ENCODE data around the gene TULP4.
"Not testable (repeated sequence)": the region's sequence is repeated elsewhere in the genome, so short reads cannot be mapped to it uniquely, and the experiment has no call there.

Gene TULP4

GRCh38 chr6:158345444-158345843 lies 33.2 kb downstream of the TULP4 start:
- H3K4me1 ChIP-seq (ENCODE audit: control insufficient read depth, insufficient read depth, low read length, poor library complexity, severe bottlenecking); H3K36me3 ChIP-seq (ENCODE audit: control insufficient read depth, insufficient read depth, low read length); H3K4me3 ChIP-seq (ENCODE audit: extremely low read depth, insufficient read depth, low read length, poor library complexity, severe bottlenecking); H3K27ac ChIP-seq (ENCODE audit: low read depth, low read length, severe bottlenecking): not testable (repeated sequence)
- H3K9me3 ChIP-seq (ENCODE audit: control insufficient read depth, low read length) = peaks cover 24% of the 10 kb centered on the region
- 98 to 100% methylated on average over 5 to 6 of the region's 6 CpGs for WGBS, 2 experiments (ENCODE audit: insufficient coverage in 2 of 2)

DNA sequence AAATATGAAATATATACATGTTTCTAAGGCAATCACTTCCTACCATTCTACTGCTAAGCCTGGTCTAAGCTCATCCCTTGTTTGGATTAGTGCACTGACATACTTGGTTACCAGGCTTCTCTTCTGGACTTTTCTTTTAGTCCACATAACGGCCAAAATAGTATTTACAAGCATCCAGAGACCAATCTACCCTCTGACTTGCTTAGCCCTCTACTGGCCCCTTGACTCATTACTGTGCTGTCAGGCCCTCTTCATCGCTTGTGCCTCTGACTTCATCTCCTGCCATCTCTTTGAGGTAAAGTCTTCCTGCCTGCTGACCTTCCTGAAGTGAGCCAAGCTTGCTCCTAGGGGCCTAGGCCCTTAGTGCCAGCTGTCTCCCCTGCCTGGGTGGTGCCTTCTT lies 35.1 kb downstream of the TULP4 start:
- Histone ChIP-seq H3K4me3 (ENCODE audit: extremely low read depth, insufficient read depth, low read length, poor library complexity, severe bottlenecking) (no peak overlapping the region), H3K4me1 (ENCODE audit: control insufficient read depth, insufficient read depth, low read length, poor library complexity, severe bottlenecking) (no peaks in the 10 kb centered on the region), H3K9me3 (ENCODE audit: control insufficient read depth, low read length) (peaks cover 33% of the 10 kb centered on the region), H3K36me3 (ENCODE audit: control insufficient read depth, insufficient read depth, low read length) (peaks cover 7% of the 10 kb centered on the region), H3K27ac (ENCODE audit: low read depth, low read length, severe bottlenecking) (no peak overlapping the region)
- WGBS, 2 experiments (ENCODE audit: insufficient coverage in 2 of 2) = 95 to 100% methylated on average over 2 of the region's 2 CpGs

GRCh38 chr6:158348737-158349504 lies 36.7 kb downstream of the TULP4 start:
- peaks cover 33% of the 10 kb centered on the region for H3K9me3 ChIP-seq (ENCODE audit: control insufficient read depth, low read length)
- WGBS, 2 experiments (ENCODE audit: insufficient coverage in 2 of 2) = 96 to 97% methylated on average over 21 to 26 of the region's 47 CpGs

DNA sequence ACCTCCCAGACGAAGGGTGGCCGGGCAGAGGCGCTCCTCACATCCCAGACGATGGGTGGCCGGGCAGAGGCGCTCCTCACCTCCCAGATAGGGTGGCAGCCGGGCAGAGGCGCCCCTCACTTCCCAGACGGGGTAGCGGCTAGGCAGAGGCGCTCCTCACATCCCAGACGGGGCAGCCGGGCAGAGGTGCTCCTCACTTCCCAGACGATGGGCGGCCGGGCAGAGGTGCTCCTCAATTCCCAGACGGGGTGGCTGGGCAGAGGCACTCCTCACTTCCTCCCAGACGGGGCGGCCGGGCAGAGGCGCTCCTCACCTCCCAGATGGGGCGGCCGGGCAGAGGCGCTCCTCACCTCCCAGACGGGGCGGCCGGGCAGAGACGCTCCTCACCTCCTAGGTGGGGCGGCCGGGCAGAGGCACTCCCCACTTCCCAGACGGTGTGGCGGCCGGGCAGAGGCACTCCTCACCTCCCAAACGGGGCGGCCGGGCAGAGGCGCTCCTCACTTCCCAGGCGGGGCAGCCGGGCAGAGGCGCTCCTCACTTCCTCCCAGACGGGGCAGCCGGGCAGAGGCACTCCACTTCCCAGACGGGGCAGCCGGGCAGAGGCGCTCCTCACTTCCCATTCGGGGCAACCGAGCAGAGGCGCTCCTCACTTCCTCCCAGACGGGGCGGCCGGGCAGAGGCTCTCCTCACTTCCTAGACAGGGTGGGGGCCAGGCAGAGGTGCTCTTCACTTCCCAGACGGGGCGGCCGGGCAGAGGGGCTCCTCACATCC lies 37.4 kb downstream of the TULP4 start:
- not testable (repeated sequence) for H3K4me3 ChIP-seq (ENCODE audit: extremely low read depth, insufficient read depth, low read length, poor library complexity, severe bottlenecking); H3K36me3 ChIP-seq (ENCODE audit: control insufficient read depth, insufficient read depth, low read length); H3K27ac ChIP-seq (ENCODE audit: low read depth, low read length, severe bottlenecking); H3K4me1 ChIP-seq (ENCODE audit: control insufficient read depth, insufficient read depth, low read length, poor library complexity, severe bottlenecking)
- H3K9me3 ChIP-seq (ENCODE audit: control insufficient read depth, low read length) = peaks cover 27% of the 10 kb centered on the region
- 96% methylated on average over 25 to 27 of the region's 54 CpGs for WGBS, 2 experiments (ENCODE audit: insufficient coverage in 2 of 2)

More at GRCh38 chr6:158348737-158349504, 36.7 kb downstream of the TULP4 start:
- H3K4me3 ChIP-seq (ENCODE audit: extremely low read depth, insufficient read depth, low read length, poor library complexity, severe bottlenecking); H3K4me1 ChIP-seq (ENCODE audit: control insufficient read depth, insufficient read depth, low read length, poor library complexity, severe bottlenecking); H3K27ac ChIP-seq (ENCODE audit: low read depth, low read length, severe bottlenecking); H3K36me3 ChIP-seq (ENCODE audit: control insufficient read depth, insufficient read depth, low read length): not testable (repeated sequence)

GRCh38 chr6:158350731-158351130 lies 38.5 kb downstream of the TULP4 start:
- H3K4me1 ChIP-seq (ENCODE audit: control insufficient read depth, insufficient read depth, low read length, poor library complexity, severe bottlenecking); H3K4me3 ChIP-seq (ENCODE audit: extremely low read depth, insufficient read depth, low read length, poor library complexity, severe bottlenecking); H3K36me3 ChIP-seq (ENCODE audit: control insufficient read depth, insufficient read depth, low read length); H3K27ac ChIP-seq (ENCODE audit: low read depth, low read length, severe bottlenecking): not testable (repeated sequence)
- 93 to 95% methylated on average over 3 to 5 of the region's 7 CpGs for WGBS, 2 experiments (ENCODE audit: insufficient coverage in 2 of 2)
- H3K9me3 ChIP-seq (ENCODE audit: control insufficient read depth, low read length) = peaks cover 18% of the 10 kb centered on the region

DNA sequence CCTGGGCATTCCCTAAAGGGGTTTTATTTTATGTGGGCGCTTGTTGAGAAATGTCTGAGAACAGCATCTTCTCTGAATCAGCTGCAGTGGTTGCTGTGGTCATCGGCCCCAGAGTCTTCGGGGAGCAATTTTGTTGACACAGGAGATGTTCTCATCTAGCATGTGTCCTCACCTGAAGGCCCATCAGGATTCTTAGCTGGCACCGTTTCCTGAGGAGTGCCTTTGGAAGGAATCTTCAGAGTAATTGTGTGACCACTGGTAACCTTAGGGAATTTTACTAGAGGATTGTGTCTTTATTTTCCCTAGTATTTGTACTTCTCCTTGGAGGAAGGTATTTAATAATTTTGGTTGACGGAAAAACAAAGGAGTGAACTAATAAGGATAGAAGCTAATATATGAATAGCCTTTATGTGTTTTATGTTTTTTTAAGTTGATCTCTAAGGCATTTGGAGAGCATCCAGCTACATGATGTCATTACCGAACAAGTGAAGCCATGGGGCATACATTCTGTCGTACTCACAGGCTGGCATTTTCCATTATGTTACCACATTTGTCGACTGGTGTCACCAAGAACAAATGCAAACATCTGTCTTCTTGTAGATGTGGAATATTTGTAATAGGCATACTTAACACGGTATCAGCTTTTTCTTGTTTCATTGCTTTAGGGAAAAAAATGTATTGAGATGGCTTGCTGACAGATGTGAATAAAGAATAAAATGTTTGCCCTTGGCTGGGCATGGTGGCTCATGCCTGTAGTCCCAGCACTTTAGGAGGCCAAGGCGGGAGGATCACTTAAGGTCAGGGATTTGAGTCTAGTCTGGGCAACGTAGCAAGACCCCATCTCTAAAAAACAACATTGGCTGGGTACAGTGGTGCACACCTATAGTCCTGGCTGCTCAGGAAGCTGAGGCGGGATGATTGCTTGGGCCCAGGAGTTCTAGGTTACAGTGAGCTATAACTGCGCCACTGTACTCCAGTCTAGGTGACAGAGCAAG lies 41.9 kb downstream of the TULP4 start:
- Histone ChIP-seq H3K27ac (ENCODE audit: low read depth, low read length, severe bottlenecking) (no peak overlapping the region), H3K9me3 (ENCODE audit: control insufficient read depth, low read length) (peaks cover 10% of the 10 kb centered on the region), H3K36me3 (ENCODE audit: control insufficient read depth, insufficient read depth, low read length) (no peaks in the 10 kb centered on the region), H3K4me1 (ENCODE audit: control insufficient read depth, insufficient read depth, low read length, poor library complexity, severe bottlenecking) (peaks cover 6% of the 10 kb centered on the region), H3K4me3 (ENCODE audit: extremely low read depth, insufficient read depth, low read length, poor library complexity, severe bottlenecking) (no peak overlapping the region)
- 95 to 96% methylated on average over 10 of the region's 13 CpGs for WGBS, 2 experiments (ENCODE audit: insufficient coverage in 2 of 2)

DNA sequence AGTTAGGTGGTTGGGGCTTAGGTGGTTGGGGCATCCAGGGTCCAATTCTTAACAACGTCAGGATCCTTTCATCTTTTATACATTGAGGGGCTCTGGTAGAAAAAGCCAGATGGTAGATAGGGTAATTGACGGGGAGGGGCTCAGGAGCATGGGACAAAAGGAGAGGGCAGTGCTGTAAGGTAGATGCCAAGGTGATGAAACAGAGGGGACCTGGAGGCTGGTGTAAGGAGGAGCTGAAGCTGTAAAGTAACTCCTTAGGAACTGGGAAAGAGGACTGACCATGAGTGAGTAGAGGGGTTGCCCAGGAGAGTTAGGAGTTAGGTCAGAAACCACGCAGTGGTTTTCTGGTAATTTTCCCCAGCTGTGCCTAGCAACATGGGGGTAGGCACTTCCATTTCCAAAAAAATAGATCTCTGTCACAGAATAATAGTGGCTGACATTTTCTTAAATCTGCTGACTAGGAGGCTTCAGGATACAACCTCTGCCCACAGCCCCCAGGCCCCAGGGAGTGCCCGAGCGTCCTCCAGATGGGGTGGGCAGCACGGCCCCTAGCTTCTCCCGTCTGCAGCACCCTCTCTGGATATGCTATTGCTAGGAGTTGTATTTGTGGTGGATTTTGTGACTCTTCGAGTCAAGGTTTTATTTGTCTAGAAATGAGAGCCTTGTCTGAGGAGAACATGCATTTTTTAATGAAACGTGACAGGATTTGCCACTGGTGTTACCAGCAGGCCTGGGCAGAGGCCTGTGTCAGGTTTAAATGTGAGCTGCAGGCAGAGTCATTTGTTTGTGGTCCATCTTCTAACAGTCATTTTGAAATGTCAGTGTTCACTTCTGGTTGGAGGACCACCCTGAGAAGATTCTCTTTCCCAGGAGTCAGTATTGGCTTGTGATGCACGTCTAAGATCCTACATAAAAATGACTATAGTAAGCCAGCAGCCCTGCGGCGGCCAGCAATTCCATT lies 44.6 kb downstream of the TULP4 start:
- H3K36me3 ChIP-seq (ENCODE audit: control insufficient read depth, insufficient read depth, low read length) = no peaks in the 10 kb centered on the region
- no peak overlapping the region for H3K27ac ChIP-seq (ENCODE audit: low read depth, low read length, severe bottlenecking)
- no peak overlapping the region for H3K4me3 ChIP-seq (ENCODE audit: extremely low read depth, insufficient read depth, low read length, poor library complexity, severe bottlenecking)
- WGBS, 2 experiments (ENCODE audit: insufficient coverage in 2 of 2) = 93 to 96% methylated on average over 2 to 8 of the region's 12 CpGs
- H3K4me1 ChIP-seq (ENCODE audit: control insufficient read depth, insufficient read depth, low read length, poor library complexity, severe bottlenecking) = peaks cover 6% of the 10 kb centered on the region
- H3K9me3 ChIP-seq (ENCODE audit: control insufficient read depth, low read length) = no peaks in the 10 kb centered on the region

DNA sequence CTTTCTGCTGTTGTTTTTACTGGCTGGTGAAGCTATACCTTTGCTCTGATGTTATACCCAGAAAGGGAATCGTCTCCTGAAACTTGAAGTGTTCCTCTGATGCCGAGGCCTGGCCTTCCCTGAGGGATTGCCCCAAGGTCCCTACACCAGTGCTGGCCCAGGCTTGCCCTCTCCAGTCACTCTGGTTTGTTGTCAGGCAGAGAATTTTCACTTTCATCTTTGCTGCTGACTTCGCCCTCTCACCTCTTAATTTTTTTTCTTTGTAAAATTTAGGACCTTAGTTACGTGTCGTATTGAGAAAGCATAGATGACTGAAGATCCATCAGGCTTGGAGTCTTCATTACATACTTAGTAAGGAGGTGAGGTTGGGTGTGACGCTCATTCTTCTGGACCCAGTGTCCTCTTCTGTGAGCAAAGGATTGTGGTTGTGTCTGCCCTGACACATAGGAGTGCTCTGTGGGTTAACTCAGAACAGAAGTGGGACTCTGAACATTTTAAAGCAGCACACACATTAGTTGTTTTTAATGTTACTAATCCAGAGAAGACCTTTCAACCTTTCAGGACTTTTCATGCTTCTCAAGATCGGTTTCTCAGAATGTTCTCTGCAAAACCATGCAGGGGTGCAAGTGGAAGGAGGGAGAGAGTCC lies 45.4 kb downstream of the TULP4 start:
- 76 to 100% methylated on average over 3 to 4 of the region's 7 CpGs for WGBS, 2 experiments (ENCODE audit: insufficient coverage in 2 of 2)
- no peak overlapping the region for H3K4me3 ChIP-seq (ENCODE audit: extremely low read depth, insufficient read depth, low read length, poor library complexity, severe bottlenecking)
- H3K4me1 ChIP-seq (ENCODE audit: control insufficient read depth, insufficient read depth, low read length, poor library complexity, severe bottlenecking) = peaks cover 6% of the 10 kb centered on the region
- H3K27ac ChIP-seq (ENCODE audit: low read depth, low read length, severe bottlenecking) = no peak overlapping the region
- no peaks in the 10 kb centered on the region for H3K9me3 ChIP-seq (ENCODE audit: control insufficient read depth, low read length)
- H3K36me3 ChIP-seq (ENCODE audit: control insufficient read depth, insufficient read depth, low read length) = no peaks in the 10 kb centered on the region

DNA sequence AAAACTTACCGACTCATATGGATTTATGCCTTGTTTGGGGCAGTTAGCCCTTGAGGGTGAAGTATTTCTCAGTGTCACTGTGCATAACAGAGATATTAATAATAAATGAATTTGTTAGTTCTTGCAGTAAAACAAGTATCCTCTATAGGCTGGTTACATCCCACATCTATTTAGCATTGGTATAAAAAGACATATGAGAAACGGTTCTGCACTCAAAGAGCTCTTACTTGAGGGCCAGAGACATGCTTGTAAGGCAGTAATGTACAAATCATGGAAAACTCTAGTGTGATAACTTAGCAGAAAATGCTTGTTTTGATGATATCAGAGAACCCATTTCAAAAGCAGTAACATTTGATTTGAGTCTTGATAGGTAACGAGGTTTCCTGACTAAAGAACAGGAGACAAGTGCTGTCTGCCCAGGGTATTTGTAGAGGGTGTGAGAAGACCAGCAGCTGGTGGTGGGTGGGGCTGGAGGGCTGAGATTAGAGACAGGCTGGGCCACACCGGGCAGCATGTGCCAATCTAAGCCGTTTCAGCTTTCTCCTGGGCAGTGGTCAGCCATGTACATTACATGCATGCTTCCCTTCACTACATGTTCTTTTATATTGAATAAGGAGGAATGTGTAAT lies 46.3 kb downstream of the TULP4 start:
- peaks cover 6% of the 10 kb centered on the region for H3K4me1 ChIP-seq (ENCODE audit: control insufficient read depth, insufficient read depth, low read length, poor library complexity, severe bottlenecking)
- no peaks in the 10 kb centered on the region for H3K9me3 ChIP-seq (ENCODE audit: control insufficient read depth, low read length)
- no peak overlapping the region for H3K4me3 ChIP-seq (ENCODE audit: extremely low read depth, insufficient read depth, low read length, poor library complexity, severe bottlenecking)
- H3K27ac ChIP-seq (ENCODE audit: low read depth, low read length, severe bottlenecking) = no peak overlapping the region
- H3K36me3 ChIP-seq (ENCODE audit: control insufficient read depth, insufficient read depth, low read length) = no peaks in the 10 kb centered on the region
- WGBS, 2 experiments (ENCODE audit: insufficient coverage in 2 of 2) = 94 to 100% methylated on average over 2 of the region's 5 CpGs
